GM21825 (cell line): ENCODE results near the gene MYPN.
"Not testable (repeated sequence)": the region's sequence is repeated elsewhere in the genome, so short reads cannot be mapped to it uniquely, and the experiment has no call there.

ENCODE experiments used
- ATAC-seq: cut with Tn5 transposase; IDR thresholded peaks from one replicate; pipeline ENCODE4 v1.9.1; 2021; ENCODE audit warnings: mild to moderate bottlenecking, moderate library complexity; ENCODE audit not compliant: unreplicated experiment

Gene MYPN

DNA sequence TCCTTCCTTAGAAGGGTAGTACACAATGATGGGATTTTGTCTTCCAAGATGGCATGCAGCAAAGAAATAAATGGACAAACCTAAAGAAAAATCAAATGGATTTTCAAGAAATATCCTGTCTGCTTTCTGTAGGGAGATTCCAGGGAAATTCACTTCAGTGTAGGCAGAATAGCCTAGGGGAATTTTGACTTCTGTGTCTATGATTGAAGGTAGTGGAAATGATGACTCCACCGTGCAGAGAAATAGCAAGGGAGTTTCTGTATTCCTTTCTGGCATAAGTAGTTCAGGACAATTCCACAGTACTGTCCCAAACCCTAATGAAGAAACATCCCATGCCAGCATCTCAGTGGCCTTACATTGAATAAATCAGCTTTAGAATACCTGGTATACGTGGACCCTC is 113.1 kb downstream of the MYPN start:
- no peak for ATAC-seq

DNA sequence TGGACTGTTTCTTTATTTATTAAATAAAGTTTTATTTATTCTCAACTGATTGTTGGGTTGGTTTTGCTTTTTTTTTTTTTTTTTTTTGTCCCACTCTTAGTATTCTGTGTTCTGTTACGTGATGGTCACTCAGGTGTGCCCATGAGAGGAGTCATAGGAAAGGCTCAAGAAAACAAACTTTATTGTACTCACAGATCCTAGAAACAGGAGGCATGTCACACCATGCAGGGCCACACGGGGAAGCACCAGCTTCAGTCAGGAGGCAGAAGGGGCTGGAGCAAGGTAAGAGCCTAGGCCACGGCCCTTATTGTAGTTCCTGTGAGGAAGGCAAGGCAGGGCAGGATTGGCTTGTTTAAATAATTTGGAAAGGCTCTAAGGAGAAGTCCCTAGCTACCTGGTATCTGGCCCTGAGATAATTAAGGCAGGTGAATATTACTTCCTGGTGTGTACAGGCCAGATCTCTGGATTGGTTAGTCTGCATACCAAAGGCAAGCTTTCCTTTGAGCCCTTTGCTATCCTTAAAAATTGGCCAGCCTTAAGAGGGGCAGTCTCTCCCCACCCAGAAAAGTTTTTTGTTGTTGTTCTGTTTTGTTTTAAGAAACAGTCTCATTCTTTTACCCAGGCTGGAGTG is 114.4 kb downstream of the MYPN start:
- ATAC-seq, result no peak

DNA sequence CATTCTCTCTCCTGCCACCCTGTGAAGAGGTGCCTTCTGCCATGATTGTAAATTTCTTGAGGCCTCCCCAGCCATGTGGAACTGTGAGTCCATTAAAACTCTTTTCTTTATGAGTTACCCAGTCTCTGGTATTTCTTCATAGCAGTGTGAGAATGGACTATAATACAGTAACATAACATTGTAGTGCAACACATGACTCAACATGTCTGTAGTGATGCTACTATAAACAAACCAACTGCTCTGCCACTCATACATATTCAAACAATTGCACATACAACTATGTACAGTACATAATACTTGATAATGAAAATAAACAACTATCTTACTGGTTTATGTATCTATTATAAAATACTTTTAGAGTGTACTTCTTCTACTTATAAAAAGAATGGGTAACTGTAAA is 115.5 kb downstream of the MYPN start:
- no peak for ATAC-seq

DNA sequence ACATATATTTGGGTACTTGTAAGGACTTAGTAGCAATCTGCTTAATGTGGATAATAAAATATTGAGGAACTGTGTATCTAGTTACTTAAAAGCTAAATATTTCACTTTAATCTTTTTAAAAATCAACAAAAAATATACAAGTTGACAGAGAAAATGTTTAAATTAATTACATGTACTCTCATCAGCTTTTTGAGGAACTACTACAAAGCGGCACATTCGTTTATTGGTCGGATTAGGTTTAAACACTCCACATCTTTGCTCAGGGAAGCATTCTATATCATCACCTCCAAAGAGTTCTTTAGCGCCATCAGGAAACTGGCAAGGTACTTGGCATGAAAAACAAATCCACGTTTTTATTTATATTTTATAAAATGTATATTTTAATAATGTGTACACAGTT is 121.0 kb downstream of the MYPN start:
- ATAC-seq, result no peak

DNA sequence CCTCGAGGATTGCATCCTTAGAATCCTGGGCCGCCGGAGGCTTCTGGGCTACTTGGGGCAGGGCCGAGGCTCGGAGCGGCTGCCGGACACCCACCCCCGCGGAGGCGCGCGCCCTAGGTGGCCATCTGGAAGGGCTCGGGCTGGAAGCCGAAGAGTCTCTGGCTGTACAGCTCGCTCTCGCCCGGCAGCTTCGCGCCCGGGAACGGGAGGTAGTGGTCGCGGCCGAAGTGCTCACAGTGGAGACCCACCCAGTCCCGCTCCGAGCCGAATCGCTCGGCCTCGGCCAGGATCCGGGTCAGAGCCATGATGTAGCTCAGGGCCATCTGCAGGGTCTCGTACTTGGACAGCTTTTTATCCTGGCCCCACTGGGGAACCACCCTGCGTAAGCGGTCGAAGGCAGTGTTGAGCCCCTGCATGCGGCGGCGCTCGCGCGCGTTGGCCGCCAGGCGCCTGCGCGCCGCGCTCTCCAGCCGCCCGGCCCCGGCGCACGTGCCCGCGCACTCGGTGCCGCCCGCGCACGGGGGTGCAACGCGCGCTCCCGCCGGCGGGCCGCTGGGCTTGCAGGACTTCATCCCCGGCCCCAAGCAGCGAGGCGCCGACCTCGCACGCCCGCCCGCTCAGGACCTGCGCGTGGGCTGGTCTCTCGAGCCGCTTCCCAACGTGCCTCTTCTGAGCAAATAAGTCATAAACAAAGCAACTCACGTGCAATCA is 122.0 kb downstream of the MYPN start:
- peak; percentile 90 for ATAC-seq

DNA sequence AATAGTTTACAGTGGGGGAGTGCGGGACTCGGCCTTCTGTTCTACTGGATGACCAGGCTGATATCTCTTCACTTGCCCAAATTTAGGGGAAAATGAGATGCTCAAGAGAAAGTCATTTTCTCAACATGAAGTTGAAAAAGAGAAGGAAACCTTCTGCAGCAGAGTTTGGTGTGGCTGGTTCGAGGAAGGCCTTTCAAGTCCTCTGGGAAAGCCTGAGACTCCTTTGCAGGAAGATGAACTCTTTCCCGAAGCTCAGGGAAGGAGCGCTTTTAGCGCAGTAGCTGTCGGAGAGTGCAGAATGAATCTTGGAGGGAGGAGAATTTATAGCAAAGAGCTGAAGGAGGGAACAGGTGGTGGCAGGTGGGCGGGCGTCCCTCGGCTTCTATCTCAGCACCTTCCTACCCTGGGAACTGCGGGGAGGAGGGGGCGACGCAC is 122.5 kb downstream of the MYPN start, which contains the start of gene ATOH7:
ATOH7 (minus strand) TSS at position 297 of the 435 bp plus-strand sequence. CDS start 436 bp downstream, outside the sequence.
- ATAC-seq, result no peak

DNA sequence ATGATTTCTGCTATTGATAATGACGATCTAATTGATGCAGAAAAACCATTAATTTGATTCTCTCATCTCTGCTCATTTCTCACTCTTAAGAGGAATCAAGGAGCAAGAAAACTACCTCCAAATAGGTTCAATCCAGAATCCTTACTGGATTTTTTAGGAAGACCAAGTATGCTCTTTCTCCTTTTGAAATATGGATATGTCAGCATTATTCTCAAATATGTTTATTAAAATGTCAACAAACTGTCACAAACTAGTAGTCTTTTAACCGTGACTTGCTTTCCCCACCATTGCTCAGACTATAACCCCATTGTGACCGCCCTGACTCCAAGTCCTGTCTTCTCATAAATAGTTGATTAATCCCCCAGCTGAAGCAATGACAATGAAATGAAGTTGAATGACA is 123.8 kb downstream of the MYPN start:
- ATAC-seq, result no peak

DNA sequence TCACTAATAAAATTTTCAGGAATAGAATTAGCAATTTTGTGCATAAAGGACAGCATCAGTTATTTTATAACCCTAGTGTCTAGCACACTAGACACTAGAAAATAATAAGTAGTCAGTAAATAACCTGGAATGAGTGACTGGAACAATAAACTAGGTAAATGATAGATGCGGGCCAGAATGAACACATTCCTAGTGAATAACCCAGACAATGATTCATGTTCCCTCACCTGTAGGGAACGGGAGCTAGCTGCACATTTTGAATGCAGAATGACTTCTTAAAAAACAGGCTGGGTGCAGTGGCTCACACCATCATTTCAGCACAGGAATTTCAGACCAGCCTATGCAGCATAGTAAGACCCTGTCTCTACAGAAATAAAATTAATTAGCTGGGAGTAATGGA is 125.8 kb downstream of the MYPN start:
- ATAC-seq, result no peak

DNA sequence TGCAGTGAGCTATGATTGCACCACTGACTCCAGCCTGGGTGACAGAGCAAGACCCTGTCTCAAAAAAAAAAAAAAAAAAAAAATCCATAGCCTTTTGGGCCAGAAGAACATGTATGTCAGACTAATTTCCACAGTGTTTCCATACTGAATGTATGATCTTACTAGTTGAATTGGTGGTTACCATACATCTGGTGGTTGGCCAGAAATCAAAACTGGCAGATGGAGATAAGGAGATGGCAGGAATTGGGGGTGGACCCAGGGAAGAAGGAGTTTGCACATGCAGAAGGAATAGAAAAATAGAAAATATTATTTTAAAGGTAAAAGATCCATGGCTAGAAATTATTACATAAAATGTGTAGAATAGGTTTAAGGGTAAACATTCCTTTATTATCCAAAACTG is 126.3 kb downstream of the MYPN start:
- ATAC-seq, result no peak

DNA sequence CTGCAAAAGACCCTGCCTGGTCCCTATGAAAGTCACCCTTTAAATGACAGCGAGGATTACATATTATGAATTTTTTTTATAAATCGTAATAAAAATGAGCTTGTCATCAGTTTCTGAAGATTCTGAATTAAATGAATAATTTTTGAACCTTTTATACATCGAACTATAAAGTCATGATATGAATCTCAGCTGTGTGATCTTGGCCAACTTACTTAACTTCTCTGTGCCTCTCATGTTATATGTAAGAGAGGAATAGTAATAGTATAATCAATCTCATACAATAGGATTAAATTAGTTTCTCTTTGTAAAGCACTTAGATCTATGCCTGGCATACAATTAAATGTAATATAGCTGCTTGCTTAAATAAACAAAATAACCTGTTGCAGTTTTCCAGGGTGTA is 127.9 kb downstream of the MYPN start:
- no peak for ATAC-seq

DNA sequence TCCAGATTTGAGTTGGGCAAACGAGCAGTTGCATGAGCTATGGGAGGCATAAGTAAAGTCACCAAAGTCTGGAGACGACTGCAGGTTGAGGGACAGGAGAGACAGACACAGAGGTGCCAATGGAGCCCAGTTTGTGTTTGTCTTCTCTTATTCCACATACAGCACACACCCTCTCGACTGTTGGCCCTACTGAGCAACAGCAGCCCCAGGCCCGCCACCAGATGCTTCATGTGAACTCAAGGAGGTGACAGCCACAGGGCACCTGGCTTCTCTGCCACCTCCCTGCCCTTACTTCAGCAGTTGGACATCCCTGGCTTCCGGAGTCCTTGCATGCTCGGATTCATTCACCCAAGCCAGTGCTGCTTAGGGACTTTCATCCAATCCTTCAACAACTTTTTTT is 129.1 kb downstream of the MYPN start:
- ATAC-seq, result no peak

DNA sequence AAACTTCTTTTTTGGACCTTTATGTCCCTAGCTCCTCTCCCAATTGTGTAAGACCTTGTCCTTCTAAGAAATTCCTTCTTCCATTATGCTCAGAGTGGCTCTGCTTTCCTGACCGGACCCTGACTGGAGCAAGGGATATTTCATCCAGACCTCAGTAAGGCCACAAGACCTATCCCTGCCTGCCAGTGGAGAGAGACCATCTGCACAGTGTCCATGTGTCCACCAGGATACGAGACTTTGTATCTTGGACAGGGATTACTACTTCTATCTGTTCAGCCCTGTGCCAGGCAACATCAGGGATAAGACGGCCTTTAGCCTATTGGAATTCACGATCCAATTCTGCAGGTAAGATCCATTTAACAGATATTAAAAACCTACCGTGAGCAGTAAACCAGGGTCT is 129.8 kb downstream of the MYPN start:
- no peak for ATAC-seq

DNA sequence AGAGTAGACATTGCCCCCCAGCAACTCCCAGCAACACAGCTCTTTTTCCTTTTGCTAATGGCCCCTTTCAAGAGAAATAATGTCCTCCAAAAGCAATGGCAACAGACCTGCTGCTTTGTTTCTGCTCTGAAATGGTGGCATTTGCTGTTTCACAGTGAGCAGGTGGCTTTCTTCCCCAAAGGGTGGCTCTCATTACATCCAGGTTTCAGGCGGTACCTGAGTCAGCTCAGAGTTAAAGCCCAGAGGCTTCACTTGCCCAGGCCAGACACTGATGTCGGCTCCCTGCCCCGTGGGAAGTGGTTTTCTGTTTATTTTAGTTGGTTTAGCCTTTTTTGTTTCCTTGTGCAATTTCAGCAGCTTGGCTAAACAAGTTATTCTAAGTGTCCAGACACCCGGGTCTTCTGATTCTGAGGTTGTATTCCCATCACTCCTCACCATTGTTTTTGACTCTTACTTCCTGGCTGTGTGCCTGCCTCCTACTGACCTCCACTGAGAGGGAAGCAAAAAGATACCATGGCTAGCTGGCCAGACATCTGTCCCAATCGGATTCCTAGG is 130.4 kb downstream of the MYPN start:
- ATAC-seq, result no peak

DNA sequence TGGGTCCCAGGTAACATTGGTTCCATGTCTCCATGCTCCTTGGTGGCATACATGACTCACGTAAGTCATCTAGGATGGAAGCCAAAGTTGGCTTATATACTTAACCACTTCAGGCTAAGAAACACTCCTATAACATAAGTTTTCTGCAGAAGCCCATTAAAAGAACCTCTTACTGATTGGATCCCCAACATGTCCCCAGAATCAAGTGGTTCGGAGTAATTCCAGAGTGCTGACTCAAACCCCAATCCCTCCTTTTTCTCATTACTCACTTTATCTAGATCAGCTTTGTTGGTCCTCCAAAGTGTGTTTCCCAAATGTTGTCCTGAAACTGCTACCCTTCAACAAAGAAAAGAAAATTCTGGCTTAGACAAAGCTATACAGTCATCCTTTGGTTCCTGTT is 132.8 kb downstream of the MYPN start:
- ATAC-seq, result no peak

DNA sequence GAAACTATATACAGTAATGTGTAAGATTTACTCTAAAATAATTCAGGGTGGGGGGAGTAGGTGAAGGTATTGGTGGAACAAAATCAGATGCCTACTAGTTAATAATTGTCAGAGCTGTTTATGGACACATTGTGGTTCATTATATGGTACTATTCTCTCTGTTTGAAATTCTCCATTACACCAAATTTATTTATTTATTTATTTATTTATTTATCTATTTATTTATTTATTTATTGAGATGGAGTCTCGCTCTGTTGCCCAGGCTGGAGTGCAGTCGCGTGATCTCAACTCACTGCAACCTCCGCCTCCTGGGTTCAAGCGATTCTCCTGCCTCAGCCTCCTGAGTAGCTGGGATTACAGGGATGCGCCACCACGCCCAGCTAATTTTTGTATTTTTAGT is 137.1 kb downstream of the MYPN start:
- not testable (repeated sequence) for ATAC-seq

DNA sequence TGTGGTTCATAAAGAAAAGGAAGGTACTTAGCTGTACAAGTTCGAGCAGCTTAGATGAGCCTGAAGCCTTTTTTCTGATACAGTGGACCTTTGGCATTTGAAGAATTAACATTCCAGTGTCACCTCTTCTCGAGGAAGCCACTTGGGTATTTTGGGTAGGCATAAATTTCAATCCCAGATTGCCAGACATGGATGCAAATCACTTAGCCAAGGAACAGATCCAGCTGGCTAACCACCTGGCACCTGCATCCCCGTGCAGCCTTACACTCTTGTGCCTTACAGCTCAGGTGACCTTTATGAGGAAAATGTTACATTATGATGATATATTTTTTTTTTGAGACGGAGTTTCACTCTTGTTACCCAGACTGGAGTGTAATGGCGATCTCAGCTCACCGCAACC is 138.6 kb downstream of the MYPN start:
- no peak for ATAC-seq

DNA sequence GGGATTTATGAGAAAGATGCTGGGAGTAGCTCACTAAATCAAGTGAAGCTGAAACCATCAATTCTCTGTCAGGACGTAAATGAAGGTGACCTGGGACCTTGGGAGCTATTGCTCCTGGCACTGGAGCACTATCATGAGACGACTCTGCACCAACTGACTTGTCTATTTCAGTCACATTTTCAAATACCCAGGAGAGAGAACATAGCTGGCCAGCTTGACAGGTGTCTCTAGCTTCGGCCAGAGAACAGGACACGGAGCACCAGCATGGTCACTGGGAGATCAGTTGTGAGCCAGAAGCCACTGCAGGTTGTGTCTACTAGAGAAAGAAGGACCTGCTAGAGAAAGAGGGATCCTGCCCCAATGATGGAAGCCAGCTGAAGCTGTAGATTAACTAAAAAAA is 140.0 kb downstream of the MYPN start:
- no peak for ATAC-seq

DNA sequence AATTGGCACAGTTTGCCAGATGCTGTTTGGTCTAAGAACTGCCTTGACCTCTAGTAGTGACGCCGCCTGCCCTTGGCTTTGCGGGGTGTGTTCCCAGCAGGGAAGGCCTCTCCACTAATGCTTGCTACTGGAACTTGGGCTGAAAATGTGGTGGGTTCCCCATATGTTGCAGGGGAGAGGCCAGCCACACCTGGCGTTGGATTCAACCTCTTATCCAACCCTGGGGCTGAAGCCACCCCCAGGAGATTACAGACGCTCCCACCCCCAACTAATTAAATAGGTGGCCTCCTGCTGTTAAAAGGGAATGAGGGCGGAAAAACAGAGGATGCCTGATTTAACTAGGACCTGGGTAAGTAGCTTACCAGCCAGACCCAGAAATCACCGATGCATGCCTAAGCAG is 141.9 kb downstream of the MYPN start:
- no peak for ATAC-seq

DNA sequence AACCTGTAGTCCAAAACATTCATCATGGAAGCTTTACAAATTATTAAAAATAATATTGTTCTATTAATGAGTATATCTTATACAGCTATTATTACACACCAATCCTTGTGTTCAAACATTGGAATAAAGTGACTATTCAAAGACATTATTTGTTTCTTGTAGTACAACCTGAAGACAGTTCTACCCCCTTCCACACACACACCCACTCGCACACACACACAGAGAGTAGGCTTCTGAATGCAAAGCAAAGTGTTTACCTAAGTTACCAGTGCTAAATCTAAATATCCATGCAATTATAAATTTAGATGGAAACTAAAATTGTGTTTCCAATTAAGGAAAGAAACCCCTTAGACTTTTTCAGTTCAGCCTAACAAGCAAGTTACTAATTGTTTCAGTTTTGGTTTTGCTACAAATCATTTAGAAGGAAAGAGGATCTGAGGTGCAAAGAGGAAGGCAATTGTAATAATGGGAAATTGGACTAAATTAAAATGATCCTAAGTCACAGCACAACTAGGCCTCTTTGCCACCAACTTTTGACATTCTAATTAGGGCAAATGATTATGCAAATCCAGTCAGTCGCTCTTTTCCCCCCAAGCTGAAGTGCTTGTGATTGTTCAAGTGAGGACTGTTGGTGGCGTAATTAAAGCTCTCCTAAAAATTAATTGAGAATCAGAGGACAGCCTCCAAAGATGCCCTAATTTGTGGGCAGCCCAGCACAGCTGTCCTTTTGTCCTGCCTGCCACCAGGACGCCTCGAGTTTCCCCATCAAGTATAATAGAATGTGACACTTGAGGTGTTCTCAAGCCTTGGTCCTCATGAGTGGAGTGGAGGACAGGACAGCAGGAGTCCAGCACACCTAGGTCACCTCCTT is 142.6 kb downstream of the MYPN start:
- no peak for ATAC-seq

DNA sequence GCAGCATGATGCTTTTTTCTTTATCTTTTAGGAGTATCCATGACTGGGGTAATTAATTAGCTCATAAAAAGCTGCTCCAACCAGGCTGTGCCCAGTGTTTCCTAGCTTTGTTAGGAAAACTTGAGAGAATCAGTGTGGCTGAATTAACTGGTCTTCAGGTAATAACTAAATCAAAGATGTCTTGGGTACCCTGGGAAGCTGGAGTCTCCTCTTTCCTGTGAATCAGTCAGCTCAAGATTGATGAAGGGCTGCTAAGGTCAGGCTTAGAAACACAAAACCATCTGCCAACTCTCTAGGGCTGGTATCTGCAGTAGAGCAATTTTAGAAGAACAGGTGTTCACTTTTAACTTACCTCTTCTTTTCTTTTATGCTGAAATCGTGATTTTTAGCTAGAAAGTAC is 144.1 kb downstream of the MYPN start:
- ATAC-seq, result no peak

DNA sequence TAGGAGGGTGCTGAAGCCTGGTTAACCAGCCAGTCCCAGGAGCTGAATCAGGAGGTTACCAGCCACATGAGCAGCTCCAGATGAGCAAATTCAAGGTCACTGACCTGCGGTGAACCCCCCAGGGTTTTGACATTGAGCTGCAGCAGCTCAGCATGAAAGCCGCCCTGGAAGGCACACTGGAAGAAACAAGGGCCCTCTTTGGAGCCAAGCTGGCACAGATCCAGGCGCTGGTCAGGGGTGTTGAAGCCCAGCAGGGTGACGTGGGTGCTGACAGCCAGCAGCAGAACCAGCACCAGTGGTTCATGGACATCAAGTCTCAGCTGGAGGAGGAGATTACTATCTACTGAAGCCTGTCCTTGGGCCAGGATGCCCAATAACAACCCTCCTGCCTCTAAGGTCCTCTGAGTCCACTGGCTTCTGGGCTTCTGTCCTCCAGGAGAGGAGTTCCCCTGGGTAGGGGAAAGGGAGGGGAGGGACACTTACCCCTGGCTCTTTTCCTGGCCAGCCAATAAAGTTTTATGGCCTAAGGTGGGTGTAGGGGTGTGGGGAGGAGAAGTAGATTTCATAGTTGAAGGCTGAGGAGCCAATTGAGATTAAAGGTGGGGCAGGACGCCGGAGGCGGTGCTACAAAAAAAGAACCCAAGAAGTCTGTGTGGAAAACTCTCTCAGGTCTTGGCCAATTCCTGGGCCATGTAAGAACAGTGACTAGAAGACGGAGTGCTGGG is 152.0 kb downstream of the MYPN start:
- no peak for ATAC-seq
